Stimulated activated CD8-positive, alpha-beta memory T cell treated with anti-CD3 and anti-CD28 coated beads, Interleukin-7, amount 100 ng/mL, for 48 hours (primary cell): ENCODE data around the gene ZNF628.

Source experiments
- DNase-seq, 2 donors: peaks; one replicate each; pipeline ENCODE4 v3.0.0-alpha.2; 2020; ENCODE audit warnings: low read depth in 1 of 2; ENCODE audit errors: extremely low read depth in 1 of 2

Gene ZNF628

DNA sequence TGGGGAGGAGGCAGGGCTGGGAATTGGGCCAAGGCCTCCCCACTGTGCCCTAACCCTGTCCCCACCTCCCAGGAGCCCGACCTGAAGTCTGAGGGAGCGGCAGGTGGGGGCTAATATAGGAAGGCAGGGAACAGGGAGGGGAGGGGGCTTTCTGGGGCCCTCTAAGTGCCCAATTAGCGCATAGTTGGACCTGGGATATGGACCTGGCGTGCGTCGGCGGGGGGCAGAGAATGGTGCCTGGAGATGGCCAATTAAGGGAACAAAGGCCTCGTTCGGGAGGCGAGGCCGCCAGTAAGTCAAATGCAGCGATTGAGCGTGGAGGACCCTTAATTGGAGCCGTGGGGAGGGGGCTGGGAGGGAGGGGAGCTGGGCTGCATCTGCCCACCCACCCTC, 11.8 kb upstream of the ZNF628 start, which contains the start of gene C19orf85:
C19orf85 (minus strand) TSS at position 90 of the 393 bp plus-strand sequence. CDS start 197 bp downstream, outside the sequence.
- no peak for DNase-seq

DNA sequence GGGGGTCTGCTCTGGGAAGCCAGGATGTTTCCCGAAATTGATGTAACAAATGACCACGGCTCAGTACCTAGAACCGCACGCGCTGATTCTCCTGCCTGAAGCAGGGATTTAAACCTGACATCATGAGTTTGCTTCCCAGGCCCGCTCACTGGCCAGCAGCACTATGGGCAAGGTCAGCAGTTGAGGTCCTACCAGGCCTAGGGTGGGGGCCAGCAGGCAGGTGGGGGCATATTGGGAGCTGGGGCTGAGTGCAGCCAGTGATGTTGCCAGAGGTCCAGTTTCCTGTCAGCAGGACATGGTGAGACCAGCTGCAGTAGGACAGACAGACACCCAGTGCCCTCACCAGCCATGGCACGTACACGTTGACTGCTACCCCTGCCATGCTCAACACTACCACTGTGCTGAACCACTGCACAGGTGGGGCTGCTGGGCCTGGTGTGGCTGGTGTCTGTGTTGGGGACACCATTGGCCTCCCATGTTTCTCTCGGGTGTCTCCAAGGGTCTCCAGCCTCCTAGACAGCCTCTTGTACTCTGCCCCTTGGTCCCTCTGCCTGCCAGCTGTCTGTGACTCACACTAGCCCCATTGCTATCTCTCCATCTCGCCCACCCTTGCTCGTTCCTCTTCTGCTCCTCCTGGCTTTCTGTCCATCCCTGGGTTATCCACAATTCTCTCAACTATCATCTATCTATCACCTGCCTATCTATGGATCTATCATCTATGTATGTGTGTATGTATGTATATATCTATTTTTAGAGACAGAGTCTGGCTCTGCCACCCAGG, 10.8 kb upstream of the ZNF628 start:
- no peak for DNase-seq

GRCh38 chr19:55466241-55466614, 10.2 kb upstream of the ZNF628 start:
- DNase-seq, result no peak

DNA sequence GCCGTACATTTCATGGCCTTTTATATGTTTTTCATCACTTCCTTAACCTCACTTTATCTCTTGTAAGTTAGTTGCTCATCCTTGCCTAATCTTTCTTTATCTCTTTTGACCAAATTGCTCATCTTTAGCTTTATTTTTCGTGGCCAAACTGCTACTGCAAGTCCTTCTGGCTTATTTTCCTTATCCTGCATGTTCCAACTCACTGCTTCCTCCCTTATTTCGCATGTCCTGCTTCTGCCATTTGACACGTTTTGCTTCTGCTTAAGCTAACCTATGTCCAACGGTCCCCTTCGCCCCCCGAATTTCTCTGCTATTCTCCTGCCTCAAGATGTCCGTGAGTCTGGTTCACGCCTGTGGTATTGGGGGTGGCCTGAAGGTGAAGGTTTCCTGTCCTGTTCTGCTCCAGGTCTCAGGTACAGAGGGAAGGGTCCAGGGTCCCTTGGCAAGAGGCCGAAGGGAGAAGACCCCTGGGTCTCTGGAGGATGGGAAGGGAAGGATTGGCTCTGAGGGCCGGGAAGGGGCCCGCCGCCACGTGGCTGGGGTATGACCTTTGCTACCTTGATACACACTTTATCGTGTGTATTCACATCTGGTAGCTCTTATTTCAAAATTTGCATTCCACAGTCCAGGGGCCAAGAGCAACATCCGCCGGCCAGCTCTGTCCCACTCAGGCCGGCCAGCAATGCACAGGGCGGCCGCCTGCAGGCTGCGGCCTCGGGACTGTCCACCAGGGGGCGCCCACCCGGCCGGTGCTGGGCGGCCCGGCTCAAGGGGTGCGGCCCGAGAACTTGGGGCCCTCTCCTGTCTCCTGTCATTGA, 9.0 kb upstream of the ZNF628 start:
- no peak for DNase-seq

- DNase-seq, result no peak
Measured at GRCh38 chr19:55468054-55468393, 8.4 kb upstream of the ZNF628 start.

- no peak for DNase-seq
Measured at GRCh38 chr19:55471266-55471665, 5.2 kb upstream of the ZNF628 start.

- no peak for DNase-seq
Measured at GRCh38 chr19:55472463-55472862, 4.0 kb upstream of the ZNF628 start.

GRCh38 chr19:55473225-55474012, 3.0 kb upstream of the ZNF628 start:
- DNase-seq, result no peak

- no peak for DNase-seq
Measured at GRCh38 chr19:55474269-55475265, 1.9 kb upstream of the ZNF628 start.

- DNase-seq, result no peak
Measured at GRCh38 chr19:55477905-55478304, 1.5 kb downstream of the ZNF628 start.

- DNase-seq, result no peak
Measured at GRCh38 chr19:55478364-55478763, 1.9 kb downstream of the ZNF628 start.

GRCh38 chr19:55479045-55479444, 2.6 kb downstream of the ZNF628 start:
- no peak for DNase-seq

- DNase-seq, result no peak
Measured at GRCh38 chr19:55479451-55480230, 3.2 kb downstream of the ZNF628 start.

GRCh38 chr19:55481148-55481793, 4.9 kb downstream of the ZNF628 start:
- DNase-seq, result no peak

- no peak for DNase-seq
Measured at GRCh38 chr19:55481794-55482155, 5.4 kb downstream of the ZNF628 start.

- DNase-seq, result no peak
Measured at GRCh38 chr19:55482156-55482961, 5.9 kb downstream of the ZNF628 start.

- no peak for DNase-seq
Measured at GRCh38 chr19:55482967-55483705, 6.7 kb downstream of the ZNF628 start.
